CD1c-positive myeloid dendritic cell (primary cell): ENCODE measurements around the gene ODC1.
"Not testable (repeated sequence)": the region's sequence is repeated elsewhere in the genome, so short reads cannot be mapped to it uniquely, and the experiment has no call there.

Experiments
- DNase-seq: peaks from one replicate; pipeline ENCODE4 v3.0.0-alpha.2; 2016; ENCODE audit errors: extremely low spot score

Gene ODC1

GRCh38 chr2:10452956-10453904, 5.1 kb upstream of the ODC1 start:
- no peak for DNase-seq

GRCh38 chr2:10452312-10452711, 4.2 kb upstream of the ODC1 start:
- no peak for DNase-seq

- DNase-seq, result no peak
Measured at GRCh38 chr2:10451819-10452218, 3.7 kb upstream of the ODC1 start.

- no peak for DNase-seq
Measured at GRCh38 chr2:10449838-10450691, 1.9 kb upstream of the ODC1 start.

GRCh38 chr2:10449486-10449831, 1.3 kb upstream of the ODC1 start:
- DNase-seq, result no peak

GRCh38 chr2:10448576-10449485, 704 bp upstream of the ODC1 start:
- DNase-seq, result peak; percentile 95

- DNase-seq, result peak; percentile 61
Measured at GRCh38 chr2:10447300-10447894, 730 bp downstream of the ODC1 start.

GRCh38 chr2:10446631-10447030, 1.5 kb downstream of the ODC1 start:
- no peak for DNase-seq

GRCh38 chr2:10444463-10444862, 3.7 kb downstream of the ODC1 start:
- no peak for DNase-seq

- not testable (repeated sequence) for DNase-seq
Measured at GRCh38 chr2:10442469-10443126, 5.5 kb downstream of the ODC1 start.

GRCh38 chr2:10441948-10442347, 6.2 kb downstream of the ODC1 start:
- DNase-seq, result no peak

GRCh38 chr2:10440736-10441135, 7.4 kb downstream of the ODC1 start:
- no peak for DNase-seq

- DNase-seq, result no peak
Measured at GRCh38 chr2:10439971-10440370, 8.2 kb downstream of the ODC1 start.

- DNase-seq, result no peak
Measured at GRCh38 chr2:10439185-10439879, 8.8 kb downstream of the ODC1 start.

- no peak for DNase-seq
Measured at GRCh38 chr2:10438688-10439087, 9.4 kb downstream of the ODC1 start.

GRCh38 chr2:10437806-10438205, 10.3 kb downstream of the ODC1 start:
- DNase-seq, result no peak

- DNase-seq, result no peak
Measured at GRCh38 chr2:10436583-10437110, 11.5 kb downstream of the ODC1 start.

GRCh38 chr2:10435820-10436204, 12.3 kb downstream of the ODC1 start:
- DNase-seq, result no peak

- peak; percentile 83 for DNase-seq
Measured at GRCh38 chr2:10434886-10435819, 13.0 kb downstream of the ODC1 start.
